Subcutaneous adipose tissue (tissue), 4 donors: ENCODE results near the gene GNAS-AS1. TPM values are rescaled to one million over a fixed set of nuclear protein-coding genes. Genes with fewer than 3 reads are reported as not detected.

ENCODE experiments used
- CTCF ChIP-seq: fragments of 450-650 bp; IDR thresholded peaks from one replicate; pipeline ENCODE4 v1.5.1; 2016; ENCODE audit warnings: low read depth, mild to moderate bottlenecking, control low read depth, antibody characterized with exemption, moderate library complexity
- total RNA-seq, 4 donors: library from RNA; depleted of rRNA; stranded (reverse); fragments of >200 nt; gene quantifications; one replicate each; pipeline ENCODE4 v1.1.0, GENCODE V29; 2016

Gene GNAS-AS1
- total RNA-seq, 4 donors from 2014 or later: 0.34 TPM; not detected in 3

GRCh38 chr20:58839474-58839874, 11.2 kb downstream of the GNAS-AS1 start:
- TF ChIP-seq CTCF: no peak

GRCh38 chr20:58838174-58838573, 12.5 kb downstream of the GNAS-AS1 start:
- TF ChIP-seq CTCF: no peak

GRCh38 chr20:58837717-58838116, 13.0 kb downstream of the GNAS-AS1 start:
- TF ChIP-seq CTCF: no peak

GRCh38 chr20:58836616-58837204, 14.0 kb downstream of the GNAS-AS1 start:
- no peak for TF ChIP-seq CTCF

GRCh38 chr20:58835231-58835630, 15.5 kb downstream of the GNAS-AS1 start:
- TF ChIP-seq CTCF: no peak

GRCh38 chr20:58833921-58834320, 16.8 kb downstream of the GNAS-AS1 start:
- TF ChIP-seq CTCF: no peak

GRCh38 chr20:58832457-58832856, 18.2 kb downstream of the GNAS-AS1 start:
- TF ChIP-seq CTCF: no peak
